GM12875 (cell line): ENCODE measurements around the gene SRGAP1.
"Not testable (repeated sequence)": the region's sequence is repeated elsewhere in the genome, so short reads cannot be mapped to it uniquely, and the experiment has no call there.

ENCODE experiments used
- H3K4me3 ChIP-seq: one replicate; pipeline ENCODE4 v1.5.1; 2011; ENCODE audit warnings: low read depth, low read length, control low read depth
- TF ChIP-seq, protein P1 (sequence below): IDR thresholded peaks from 2 replicates; pipeline ENCODE4 v1.5.1; 2011; ENCODE audit warnings: low read depth, mild to moderate bottlenecking, control low read depth, inconsistent platforms, low read length, moderate library complexity, borderline replicate concordance; ENCODE audit not compliant: insufficient read depth

SRGAP1 gene

DNA sequence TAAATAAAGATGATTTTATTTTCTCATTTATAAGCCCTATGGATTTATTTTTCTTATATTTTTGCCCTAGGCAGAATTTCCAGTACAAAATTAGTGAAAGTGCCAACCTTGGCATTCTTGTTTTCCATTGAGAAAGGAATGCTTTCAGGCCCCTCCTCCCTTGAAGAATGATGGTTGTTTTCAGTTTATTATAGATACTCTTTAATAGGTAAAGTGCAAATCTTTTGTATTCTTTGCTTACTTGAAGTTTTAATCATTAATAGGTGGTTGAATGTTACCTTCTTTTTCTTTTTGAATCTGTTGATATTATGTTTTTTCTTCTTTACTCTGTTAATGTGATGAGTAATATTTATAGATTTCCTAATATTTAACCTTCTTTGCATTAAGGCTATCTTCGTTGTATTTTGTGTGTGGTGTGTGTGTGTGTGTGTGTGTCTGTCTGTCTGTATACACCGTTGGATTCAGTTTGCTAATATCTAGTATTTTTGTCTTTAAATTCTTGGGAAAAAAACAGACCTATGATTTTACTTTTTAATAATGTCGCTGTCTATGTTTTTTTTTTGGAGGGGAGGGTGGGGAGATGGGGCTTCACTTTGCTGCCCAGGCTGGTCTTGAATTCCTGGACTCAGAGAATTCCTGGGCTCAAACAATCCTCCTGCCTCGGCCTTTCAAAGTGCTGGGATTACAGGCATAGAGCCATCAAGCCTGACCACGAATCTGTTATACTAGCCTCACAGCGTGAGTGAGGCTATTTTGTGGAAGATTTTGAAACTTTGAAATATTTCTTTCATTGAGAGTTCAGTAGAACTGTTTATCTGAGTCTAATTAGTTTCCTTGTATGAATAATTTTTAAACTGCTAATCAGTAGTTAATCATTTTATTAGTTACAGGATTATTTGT lies 13.5 kb downstream of the SRGAP1 start:
- TF ChIP-seq, protein P1, sequence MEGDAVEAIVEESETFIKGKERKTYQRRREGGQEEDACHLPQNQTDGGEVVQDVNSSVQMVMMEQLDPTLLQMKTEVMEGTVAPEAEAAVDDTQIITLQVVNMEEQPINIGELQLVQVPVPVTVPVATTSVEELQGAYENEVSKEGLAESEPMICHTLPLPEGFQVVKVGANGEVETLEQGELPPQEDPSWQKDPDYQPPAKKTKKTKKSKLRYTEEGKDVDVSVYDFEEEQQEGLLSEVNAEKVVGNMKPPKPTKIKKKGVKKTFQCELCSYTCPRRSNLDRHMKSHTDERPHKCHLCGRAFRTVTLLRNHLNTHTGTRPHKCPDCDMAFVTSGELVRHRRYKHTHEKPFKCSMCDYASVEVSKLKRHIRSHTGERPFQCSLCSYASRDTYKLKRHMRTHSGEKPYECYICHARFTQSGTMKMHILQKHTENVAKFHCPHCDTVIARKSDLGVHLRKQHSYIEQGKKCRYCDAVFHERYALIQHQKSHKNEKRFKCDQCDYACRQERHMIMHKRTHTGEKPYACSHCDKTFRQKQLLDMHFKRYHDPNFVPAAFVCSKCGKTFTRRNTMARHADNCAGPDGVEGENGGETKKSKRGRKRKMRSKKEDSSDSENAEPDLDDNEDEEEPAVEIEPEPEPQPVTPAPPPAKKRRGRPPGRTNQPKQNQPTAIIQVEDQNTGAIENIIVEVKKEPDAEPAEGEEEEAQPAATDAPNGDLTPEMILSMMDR = no peak
- no peak overlapping the region for H3K4me3 ChIP-seq

DNA sequence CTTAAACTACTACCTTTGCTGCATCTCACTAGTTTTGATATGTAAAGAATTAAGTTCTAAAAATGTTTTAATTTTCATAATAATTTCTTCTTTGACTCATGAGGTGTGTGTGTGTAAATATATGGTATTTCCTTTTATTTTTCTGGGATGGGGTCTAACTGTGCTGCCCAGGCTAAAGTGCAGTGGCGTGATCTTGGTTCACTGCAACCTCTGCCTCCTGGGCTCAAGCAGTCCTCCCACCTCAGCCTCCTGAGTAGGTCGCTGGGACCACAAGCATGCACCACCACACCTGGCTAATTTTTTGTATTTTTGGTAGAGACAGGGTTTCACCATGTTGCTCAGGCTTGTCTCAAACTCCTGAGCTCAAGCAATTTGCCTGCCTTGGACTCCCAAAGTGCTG lies 15.4 kb downstream of the SRGAP1 start:
- not testable (repeated sequence) for H3K4me3 ChIP-seq

DNA sequence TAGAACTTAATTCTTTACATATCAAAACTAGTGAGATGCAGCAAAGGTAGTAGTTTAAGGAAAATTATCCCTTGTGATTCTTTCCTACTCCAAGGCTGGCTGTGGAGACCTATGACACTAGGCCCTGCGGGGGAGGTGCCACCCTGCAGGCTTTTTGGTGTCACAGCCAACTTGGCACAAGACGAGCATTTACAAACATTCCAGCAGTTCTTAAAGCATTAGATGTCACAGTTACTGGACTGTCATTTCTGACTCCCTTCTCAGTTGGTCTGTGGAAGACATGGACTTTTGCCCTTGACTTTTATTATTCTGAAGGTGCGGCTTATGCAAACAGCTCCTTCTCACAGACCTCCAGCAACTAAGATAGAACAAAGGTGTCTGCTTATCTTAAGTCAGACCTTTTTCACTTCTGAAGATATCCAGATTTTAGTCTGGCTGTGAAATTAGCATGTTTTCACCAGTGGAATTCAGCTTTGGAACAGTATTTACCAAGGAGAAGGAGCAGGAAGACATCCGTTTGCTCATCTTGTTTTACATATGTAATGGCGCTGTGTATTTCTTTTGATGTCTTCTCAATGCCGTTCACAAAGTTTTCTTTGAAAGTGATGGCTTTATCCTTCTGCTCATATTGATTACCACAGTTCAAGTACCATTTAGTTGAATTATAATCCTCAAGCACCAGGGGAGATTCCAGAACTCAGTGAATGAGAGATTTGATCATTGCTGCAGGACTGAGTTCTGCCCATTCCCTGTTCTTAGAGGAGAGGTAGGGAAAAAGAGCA lies 17.9 kb downstream of the SRGAP1 start:
- no peak overlapping the region for H3K4me3 ChIP-seq
- TF ChIP-seq, protein P1 = no peak

DNA sequence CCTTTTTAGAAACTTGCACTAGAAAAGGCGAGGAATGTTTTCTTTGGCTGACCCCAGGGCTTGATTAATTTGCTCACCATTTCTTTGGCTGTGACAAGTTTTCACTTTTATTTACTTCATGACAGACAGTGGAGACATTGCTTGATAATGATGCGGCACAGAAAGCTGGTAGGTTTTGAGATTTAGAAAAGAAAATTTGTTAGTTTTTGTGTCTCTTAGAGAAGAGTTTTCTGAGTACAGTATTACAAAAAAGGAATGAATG lies 18.4 kb downstream of the SRGAP1 start:
- H3K4me3 ChIP-seq = no peak overlapping the region
- TF ChIP-seq, protein P1 = no peak

DNA sequence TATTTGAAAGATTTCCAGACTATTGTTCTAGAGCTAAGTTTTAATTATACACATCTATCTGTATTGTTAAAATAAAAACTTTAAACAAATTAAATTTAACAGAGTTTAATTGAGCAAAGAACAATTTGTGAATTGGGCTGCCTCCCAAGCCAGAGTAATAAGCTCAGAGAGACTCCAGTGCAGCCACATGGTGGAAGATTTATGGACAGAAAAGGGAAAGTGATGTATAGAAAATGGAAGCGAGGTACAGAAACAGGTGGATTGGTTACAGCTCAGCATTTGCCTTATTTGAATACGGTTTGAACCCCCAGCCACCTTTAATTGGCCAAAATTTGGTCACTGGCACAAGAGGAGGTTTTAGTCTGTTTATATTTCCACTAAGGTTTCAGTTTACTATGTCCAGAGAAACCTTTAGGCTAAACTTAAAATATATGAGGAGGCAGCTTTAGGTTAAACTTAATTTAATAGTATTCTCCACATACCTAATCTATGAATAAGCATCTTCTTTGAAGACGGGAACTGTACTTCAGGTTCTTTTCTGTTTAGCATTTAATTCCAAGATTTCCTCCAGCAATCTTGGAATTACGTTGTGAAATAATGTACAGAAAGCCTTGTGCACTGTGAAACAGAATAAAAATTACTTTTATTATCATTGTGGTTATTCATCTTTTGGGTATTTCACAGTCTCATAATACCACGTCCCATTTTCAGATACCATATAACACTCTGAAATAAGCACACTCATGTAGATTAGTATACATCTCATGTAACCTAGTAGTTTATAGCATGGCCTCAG lies 19.4 kb downstream of the SRGAP1 start:
- no peak overlapping the region for H3K4me3 ChIP-seq
- TF ChIP-seq, protein P1 = no peak

DNA sequence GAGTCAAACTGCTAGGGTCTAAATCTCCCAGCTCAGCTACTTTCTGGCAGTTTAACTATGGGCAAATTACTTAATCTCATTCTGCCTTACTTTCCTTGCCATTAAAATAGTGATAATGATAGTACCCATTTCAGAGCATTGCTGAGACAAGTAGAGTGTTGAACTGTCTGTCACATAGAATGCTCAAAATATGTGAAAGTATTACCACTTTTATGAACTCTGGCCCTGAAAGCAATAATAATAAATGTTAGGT lies 19.9 kb downstream of the SRGAP1 start:
- TF ChIP-seq, protein P1 = no peak
- H3K4me3 ChIP-seq = no peak overlapping the region

DNA sequence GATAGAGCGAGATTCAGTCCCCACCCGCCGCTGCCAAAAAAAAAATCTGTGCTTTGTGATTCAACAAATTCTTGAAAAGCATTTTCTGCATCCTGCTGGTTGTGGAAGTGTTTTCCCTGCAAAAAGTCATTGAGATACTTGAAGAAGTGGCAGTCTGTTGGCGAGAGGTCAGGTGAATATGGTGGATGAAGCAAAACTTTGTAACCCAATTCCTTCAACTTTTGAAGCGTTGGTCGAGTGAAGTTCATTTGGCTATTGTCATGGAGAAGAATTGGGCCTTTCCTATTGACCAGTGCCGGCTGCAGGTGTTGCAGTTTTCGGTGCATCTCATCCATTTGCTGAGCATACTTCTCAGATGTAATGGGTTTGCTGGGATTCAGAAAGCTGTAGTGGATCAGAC lies 20.9 kb downstream of the SRGAP1 start:
- TF ChIP-seq, protein P1 = no peak
- H3K4me3 ChIP-seq = no peak overlapping the region
